Body of pancreas (tissue), 4 donors: ENCODE results near the gene HES5. TPM values are rescaled to one million over a fixed set of nuclear protein-coding genes. Genes with fewer than 3 reads are reported as not detected.
"Not testable (repeated sequence)": the region's sequence is repeated elsewhere in the genome, so short reads cannot be mapped to it uniquely, and the experiment has no call there.

Experiments used
- ATAC-seq: fragments of 150-250 bp; one replicate; pipeline ENCODE4 v1.9.1; 2016
- DNase-seq, 4 donors: peaks; one replicate each; pipeline ENCODE4 v3.0.0-alpha.2; 2019
- H3K27ac ChIP-seq, 4 donors: fragments of 200-600 bp; sonication (generic); 1 replicate in 3 of 4; 2 replicates in 1 of 4; pipeline versions ENCODE4 v1.5.1 to v1.6.1; 2016 to 2019; ENCODE audit warnings: mild to moderate bottlenecking in 1 of 4, mixed read lengths in 1 of 4, moderate library complexity in 1 of 4
- H3K27me3 ChIP-seq, 2 donors: fragments of 200-600 bp; sonication (generic); one replicate each; pipeline ENCODE4 v1.6.0; 2016; ENCODE audit warnings: mild to moderate bottlenecking in 1 of 2
- H3K36me3 ChIP-seq, 2 donors: fragments of 200-600 bp; sonication (generic); replicated peaks in 1 of 2; 2 replicates each; pipeline ENCODE4 v1.5.1; 2016; ENCODE audit warnings: low read depth in 2 of 2; ENCODE audit not compliant: insufficient read depth in 1 of 2
- H3K4me1 ChIP-seq: fragments of 200-600 bp; sonication (generic); one replicate; pipeline ENCODE4 v1.6.0; 2016
- H3K4me3 ChIP-seq, 2 donors: fragments of 200-600 bp; sonication (generic); 1 replicate in 1 of 2; 2 replicates in 1 of 2; pipeline ENCODE4 v1.5.1; 2016 to 2019
- H3K9me3 ChIP-seq, 3 donors: fragments of 200-600 bp; sonication (generic); 1 replicate in 2 of 3; 2 replicates in 1 of 3; pipeline ENCODE4 v1.5.1; 2016
- POLR2A ChIP-seq, 3 donors: fragments of 450-650 bp; IDR thresholded peaks; one replicate each; pipeline ENCODE4 v1.6.1; 2016; ENCODE audit warnings: antibody characterized with exemption in 3 of 3, mild to moderate bottlenecking in 2 of 3
- WGBS, 2 donors: methylation state at CpG; one replicate each; pipeline ENCODE4 v1.1.5; 2017; 5-methylcytosine and 5-hydroxymethylcytosine counted together
- intact Hi-C: fragments of 100-400 bp; cut with DNase I; formaldehyde crosslinking; loops from one replicate; pipeline ENCODE4 v1.15.1; 2023
- total RNA-seq, 2 donors: library from RNA; depleted of rRNA; stranded (reverse); fragments of >200 nt; gene quantifications; one replicate each; pipeline ENCODE4 v1.1.0, GENCODE V29; 2016
- TF ChIP-seq, protein P1 (sequence below), 7 experiments: fragments of 450-650 bp in 4 of 7; fragments of 200-600 bp in 3 of 7; sonication (generic) in 3 of 7; IDR thresholded peaks; one replicate each; pipeline ENCODE4 v1.5.1; 2016 to 2019; ENCODE audit warnings: antibody characterized with exemption in 7 of 7

The HES5 gene
- total RNA-seq, 2 donors from 2014 or later = not detected

DNA sequence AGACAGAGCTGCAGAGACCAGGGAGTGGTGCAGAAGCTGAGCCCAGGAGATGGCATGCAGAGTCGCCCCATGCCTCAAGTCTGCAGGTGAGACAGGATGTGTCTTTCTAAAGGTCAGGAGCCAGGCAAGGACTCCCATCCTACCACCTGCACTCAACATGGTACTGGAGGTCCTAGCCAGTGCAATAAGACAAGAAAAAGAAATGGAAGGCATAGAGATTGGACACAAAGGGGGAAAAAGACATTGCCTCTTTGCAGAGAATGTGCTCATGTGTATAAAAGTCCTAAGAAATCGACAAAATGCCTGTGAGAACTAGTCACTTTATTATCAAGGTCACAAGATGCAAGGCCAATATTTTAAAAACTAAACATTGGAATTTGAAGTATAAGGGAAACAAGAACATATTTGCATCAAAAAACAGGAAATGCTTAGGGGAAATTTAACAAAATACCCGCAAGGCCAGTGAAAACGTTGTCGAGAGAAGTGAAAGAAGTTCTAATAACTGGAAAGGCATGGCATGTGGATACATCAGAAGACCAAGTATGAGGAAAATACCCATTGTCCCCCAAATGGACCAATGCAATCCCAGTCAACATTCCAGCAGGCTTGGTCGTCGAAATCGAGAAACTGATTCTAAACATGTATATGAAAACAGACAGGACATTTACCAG, 43.3 kb upstream of the HES5 start:
- 83 to 90% methylated on average over 8 of the region's 8 CpGs for WGBS, 2 donors
- no peaks in the 10 kb centered on the region for H3K27me3 ChIP-seq

DNA sequence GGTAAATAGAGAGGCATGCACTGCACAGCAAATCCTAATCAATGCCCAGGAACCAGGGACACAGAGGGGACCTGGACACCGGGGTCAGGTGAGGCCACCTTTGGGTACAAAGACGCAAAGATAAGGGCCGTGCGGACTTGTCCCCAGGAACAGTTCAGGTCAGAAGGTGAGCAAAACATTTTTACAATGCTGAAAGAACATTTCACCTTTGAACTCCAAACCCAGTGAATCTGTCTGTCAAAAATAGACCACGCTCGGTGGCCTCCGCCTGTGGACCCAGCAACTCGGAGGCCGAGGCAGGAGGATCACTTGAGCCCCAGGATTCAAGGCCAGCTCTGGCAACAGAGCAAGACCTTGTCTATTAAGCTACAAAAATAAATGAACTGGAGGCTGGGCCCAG, 41.3 kb upstream of the HES5 start:
- no peak overlapping the region for H3K27ac ChIP-seq
- 88% methylated on average over 9 of the region's 9 CpGs for WGBS, 2 donors
- no peak for TF ChIP-seq POLR2A (IDR thresholded peaks at IDR 0.05)
- TF ChIP-seq, protein P1, sequence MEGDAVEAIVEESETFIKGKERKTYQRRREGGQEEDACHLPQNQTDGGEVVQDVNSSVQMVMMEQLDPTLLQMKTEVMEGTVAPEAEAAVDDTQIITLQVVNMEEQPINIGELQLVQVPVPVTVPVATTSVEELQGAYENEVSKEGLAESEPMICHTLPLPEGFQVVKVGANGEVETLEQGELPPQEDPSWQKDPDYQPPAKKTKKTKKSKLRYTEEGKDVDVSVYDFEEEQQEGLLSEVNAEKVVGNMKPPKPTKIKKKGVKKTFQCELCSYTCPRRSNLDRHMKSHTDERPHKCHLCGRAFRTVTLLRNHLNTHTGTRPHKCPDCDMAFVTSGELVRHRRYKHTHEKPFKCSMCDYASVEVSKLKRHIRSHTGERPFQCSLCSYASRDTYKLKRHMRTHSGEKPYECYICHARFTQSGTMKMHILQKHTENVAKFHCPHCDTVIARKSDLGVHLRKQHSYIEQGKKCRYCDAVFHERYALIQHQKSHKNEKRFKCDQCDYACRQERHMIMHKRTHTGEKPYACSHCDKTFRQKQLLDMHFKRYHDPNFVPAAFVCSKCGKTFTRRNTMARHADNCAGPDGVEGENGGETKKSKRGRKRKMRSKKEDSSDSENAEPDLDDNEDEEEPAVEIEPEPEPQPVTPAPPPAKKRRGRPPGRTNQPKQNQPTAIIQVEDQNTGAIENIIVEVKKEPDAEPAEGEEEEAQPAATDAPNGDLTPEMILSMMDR (IDR thresholded peaks at IDR 0.05) = no peak
- ATAC-seq = no peak
- no peak for DNase-seq
- no peaks in the 10 kb centered on the region for H3K36me3 ChIP-seq
- H3K4me1 ChIP-seq = peaks cover 8% of the 10 kb centered on the region
- H3K4me3 ChIP-seq = no peak overlapping the region
- H3K9me3 ChIP-seq = no peaks in the 10 kb centered on the region
- intact Hi-C loops = no loop called here
- no peaks in the 10 kb centered on the region for H3K27me3 ChIP-seq

More for the DNA sequence above, 43.3 kb upstream of the HES5 start:
- Histone ChIP-seq H3K4me1 (peaks cover 15% of the 10 kb centered on the region), H3K36me3 (no peaks in the 10 kb centered on the region), H3K4me3 (no peak overlapping the region), H3K9me3 (no peaks in the 10 kb centered on the region), H3K27ac (no peak overlapping the region)
- no peak for ATAC-seq
- intact Hi-C loops = no loop called here
- DNase-seq = no peak
- no peak for TF ChIP-seq POLR2A (IDR thresholded peaks at IDR 0.05)
- TF ChIP-seq, protein P1 (IDR thresholded peaks at IDR 0.05) = no peak

DNA sequence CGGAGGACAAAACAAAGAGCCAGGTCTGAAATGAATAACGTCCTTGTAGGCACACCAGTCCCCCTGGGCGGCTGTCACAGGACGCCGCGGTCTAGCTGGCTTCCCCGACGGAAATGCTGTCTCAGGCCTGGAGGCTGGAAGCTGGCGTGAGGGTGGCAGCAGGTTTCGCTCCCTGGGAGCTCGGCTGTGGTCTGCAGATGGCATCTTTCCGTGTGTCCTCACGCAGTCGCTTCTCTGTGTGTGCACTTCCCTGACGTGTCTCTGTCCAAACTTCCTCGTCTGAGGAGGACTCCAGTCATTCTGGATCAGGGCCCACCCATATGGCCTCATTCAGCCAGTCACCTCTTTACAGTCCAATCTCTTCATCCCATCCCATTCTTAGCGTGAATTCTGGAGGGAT, 40.3 kb upstream of the HES5 start:
- no peak for TF ChIP-seq POLR2A (IDR thresholded peaks at IDR 0.05)
- TF ChIP-seq, protein P1 (IDR thresholded peaks at IDR 0.05) = no peak
- H3K9me3 ChIP-seq = no peaks in the 10 kb centered on the region
- WGBS, 2 donors = 77 to 79% methylated on average over 9 to 17 of the region's 17 CpGs
- H3K27me3 ChIP-seq = no peaks in the 10 kb centered on the region
- no peak for DNase-seq
- no peak for ATAC-seq
- no peaks in the 10 kb centered on the region for H3K36me3 ChIP-seq
- no peak overlapping the region for H3K27ac ChIP-seq
- no peaks in the 10 kb centered on the region for H3K4me1 ChIP-seq
- intact Hi-C loops = no loop called here
- no peak overlapping the region for H3K4me3 ChIP-seq

DNA sequence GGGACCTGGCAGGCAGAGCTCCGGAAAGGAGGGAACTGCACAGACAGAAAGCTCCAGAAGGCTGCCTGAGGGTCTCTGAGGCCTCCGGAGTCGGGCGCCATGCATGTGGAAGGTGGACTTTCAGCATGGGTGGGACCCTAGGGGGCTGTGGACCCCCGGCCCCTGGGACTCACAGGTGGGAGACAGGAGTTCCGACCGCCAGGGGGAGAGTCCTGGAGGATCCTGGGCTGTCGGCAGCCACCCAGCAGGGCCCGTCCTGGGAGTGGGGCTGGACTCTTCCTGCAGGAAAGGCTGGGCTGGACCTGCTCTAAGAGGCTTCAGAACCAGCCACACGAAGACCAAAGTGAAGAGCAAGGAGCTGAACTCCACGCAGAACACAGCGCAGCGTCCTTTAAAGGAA, 39.6 kb upstream of the HES5 start:
- H3K4me1 ChIP-seq, ATAC-seq, H3K36me3 ChIP-seq, H3K27me3 ChIP-seq, DNase-seq, intact Hi-C loops, H3K9me3 ChIP-seq, H3K4me3 ChIP-seq, H3K27ac ChIP-seq: not testable (repeated sequence)
- 69 to 80% methylated on average over 9 of the region's 13 CpGs for WGBS, 2 donors

DNA sequence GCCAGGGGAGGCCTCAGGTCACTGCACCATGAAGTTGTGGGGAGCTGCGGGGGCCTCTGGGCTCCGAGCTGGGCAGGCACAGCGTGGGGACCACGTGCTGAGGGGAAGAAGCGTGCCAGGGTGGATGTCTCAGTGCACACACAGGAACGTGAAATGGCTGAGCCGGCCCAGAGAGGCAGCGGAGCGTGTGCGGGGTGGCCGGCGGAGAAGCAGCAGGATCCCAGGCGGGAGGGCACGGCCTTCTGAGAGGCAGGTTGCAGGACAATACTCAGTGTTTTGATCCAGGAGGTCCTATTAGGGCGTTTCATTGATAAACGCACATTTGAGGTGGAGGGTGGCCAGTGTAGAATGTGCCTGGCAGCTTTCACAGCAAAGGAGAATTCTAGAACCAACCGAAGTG, 39.0 kb upstream of the HES5 start:
- no peaks in the 10 kb centered on the region for H3K4me1 ChIP-seq
- ATAC-seq (no peak), DNase-seq (no peak)
- H3K27ac ChIP-seq = no peak overlapping the region
- H3K4me3 ChIP-seq = no peak overlapping the region
- H3K36me3 ChIP-seq = no peaks in the 10 kb centered on the region
- H3K27me3 ChIP-seq = no peaks in the 10 kb centered on the region
- no peaks in the 10 kb centered on the region for H3K9me3 ChIP-seq
- intact Hi-C loops = no loop called here
- WGBS, 2 donors = 79 to 84% methylated on average over 12 to 15 of the region's 17 CpGs
- TF ChIP-seq POLR2A (IDR thresholded peaks at IDR 0.05) = no peak
- TF ChIP-seq, protein P1 (IDR thresholded peaks at IDR 0.05) = no peak

DNA sequence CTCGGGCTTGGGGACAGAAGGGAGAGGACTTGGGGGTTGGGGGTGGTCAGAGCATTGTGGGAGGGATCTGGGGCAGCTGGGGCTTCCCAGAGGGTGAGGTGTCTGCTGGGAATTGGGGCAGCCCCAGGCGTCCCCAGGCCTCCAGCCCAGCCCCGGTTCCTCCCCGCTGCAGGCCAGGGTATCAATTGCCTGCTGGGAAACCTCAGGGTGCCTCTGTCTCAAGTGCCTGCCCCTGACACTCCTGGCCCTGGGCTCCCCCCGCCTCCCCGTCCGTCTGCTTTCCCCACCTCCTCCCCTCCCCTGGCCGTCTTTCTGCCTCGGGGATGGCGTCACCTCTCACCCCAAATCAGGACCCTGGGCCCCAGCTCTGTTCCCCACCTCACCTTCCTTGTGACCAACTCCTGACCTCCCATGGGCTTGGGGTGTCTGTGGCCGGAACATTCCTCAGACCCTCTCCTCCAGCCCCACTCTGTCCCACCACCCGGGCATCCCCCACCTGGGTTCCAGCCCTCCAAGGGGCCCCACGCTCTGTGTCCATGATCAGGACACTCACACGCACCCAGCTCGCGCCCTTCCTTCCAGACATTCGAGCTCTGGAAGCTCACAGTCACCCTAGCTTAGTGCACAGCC, 38.2 kb upstream of the HES5 start:
- H3K36me3 ChIP-seq, intact Hi-C loops, H3K4me1 ChIP-seq, H3K9me3 ChIP-seq, ATAC-seq, H3K27ac ChIP-seq, H3K27me3 ChIP-seq, H3K4me3 ChIP-seq, DNase-seq: not testable (repeated sequence)
- 46% methylated on average over 4 of the region's 17 CpGs; no CpG with 5 or more reads in 1 of the 2 donors for WGBS, 2 donors
